GM19328 (cell line): ENCODE data around the gene VAMP5.
"Not testable (repeated sequence)": the region's sequence is repeated elsewhere in the genome, so short reads cannot be mapped to it uniquely, and the experiment has no call there.

ENCODE experiments used
- ATAC-seq: cut with Tn5 transposase; IDR thresholded peaks from one replicate; pipeline ENCODE4 v1.9.1; 2021; ENCODE audit warnings: mild to moderate bottlenecking, moderate library complexity; ENCODE audit not compliant: unreplicated experiment

The VAMP5 gene

DNA sequence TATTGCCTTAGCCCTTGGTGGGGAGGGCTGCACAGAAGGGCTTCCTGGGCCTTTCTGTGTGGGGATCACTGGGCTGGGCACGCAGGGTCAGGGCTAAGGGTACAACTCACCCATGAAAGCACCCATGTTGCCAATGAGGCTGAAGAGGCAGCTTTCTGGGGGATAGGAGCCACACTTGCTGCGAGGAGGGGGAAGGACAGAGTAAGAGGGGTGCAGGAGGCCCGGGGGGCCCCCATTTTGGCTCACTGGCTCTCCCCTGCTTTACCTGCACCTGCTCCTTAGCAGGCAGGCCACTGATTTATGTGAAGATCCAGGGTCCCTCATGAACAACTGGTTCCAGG lies 16.0 kb downstream of the VAMP5 start:
- no peak for ATAC-seq

DNA sequence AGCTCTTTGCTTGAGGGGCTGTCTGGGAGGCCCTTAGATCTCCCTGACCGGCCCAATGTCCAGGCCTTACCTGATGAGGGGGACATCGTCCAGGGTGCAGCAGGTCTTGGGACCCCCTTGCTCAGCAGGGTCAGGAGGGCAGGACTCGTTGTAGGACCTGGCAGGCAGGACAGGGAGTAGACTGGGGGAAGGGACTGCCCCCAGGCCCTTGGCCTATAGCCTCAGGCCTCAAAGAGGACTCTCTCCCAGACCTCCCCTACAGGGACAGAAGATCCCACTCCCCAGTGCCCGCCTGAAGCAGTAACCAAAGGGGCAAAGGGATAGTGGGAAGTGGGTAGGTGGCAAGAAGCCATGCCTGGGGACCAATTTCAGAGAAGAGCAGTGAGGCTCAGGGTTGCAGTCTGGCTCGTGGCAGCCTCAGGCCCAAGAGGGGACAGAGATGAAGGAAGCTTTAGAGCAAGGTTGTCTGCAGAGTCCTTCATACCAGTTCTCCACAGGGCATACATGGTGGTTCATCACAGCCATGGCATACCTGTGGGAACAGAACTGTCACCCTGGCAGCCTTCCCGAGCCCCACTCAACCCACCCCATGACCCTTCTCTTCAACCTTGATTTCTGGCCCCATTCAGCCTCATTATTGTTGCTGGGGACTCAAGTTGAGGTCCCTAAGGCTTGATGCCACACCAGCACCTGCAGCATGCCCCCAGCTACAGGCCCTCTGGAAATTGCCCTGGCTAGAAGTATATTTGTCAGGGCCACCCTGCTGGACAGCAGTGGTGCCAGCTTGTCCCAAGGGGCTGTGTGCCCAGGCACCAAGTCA lies 16.9 kb downstream of the VAMP5 start:
- ATAC-seq = no peak

DNA sequence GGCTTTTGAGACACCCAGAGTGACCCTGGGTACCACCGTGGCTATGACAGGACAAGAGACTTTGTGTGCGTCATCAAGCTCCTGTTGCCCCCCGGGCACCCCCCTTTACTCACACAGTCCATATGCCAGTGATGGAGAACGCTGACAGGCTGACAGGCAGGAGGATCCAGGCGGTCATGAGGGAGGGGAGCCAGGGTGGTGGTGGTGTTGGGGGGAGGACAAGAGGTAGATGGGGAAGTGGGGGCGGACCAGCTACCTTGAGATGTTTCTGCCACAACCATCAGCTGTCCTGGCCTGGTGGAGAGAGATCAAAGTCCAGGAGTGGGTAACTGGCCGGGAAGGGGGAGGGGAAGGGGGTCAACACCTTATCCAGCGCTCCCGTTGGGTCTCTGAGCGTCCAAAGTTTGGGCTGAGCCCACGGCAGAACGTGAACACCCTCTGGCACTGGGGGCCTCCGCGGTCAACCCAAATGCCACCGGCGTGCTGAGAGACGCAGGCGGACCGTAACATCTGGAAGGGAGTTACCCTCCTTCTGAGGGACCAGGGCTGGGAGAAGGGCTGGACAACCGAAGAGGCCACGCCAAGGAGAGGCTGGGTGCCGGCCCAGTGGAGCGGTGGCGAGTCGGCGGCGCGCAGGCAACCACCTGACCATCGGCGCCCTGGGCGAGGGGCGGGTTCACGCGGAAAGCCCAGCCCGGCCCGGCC lies 17.7 kb downstream of the VAMP5 start:
- peak; percentile 26 for ATAC-seq

DNA sequence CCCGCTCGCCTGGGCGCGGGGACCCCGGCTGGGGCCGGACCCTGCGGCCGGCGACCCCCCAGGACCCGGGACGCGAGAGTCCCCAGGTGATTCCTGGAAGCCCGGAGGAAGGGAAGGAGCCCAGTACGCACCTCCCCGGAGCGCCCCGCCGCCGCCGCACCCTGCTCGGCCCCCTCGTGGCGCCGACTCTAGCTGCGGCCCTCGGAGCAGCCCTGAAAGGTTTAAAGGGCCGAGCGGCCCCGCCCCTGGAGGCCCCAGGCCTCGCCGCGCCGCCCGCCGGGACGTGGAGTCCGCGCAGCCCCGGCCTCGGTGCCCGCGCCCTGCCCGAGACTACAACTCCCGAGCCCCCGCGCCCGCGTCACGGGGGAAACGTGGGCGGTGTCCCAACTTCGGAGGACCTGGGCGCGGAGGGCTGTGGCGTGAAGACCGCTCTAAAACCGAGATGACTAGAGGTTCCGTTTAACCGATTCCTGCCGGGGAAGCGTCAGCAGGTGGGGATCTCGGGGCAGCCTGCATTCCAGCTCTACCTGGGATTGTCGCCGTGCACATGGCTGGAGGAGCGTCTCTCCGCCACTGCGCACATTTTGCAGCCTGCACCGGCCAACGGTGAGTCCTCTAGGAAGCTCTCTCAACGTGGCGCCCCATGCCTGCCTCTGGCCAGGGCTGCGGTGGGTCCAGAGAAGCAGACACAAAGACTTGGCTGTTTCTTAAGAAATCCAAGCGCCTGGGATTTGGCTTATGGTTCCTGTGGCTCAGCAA lies 18.4 kb downstream of the VAMP5 start, which contains the start of gene TMEM150A:
TSS of gene TMEM150A (minus strand) at position 223 of the 759 bp plus-strand sequence. CDS start 750 bp downstream, outside the sequence.
- ATAC-seq = peak; percentile 97

DNA sequence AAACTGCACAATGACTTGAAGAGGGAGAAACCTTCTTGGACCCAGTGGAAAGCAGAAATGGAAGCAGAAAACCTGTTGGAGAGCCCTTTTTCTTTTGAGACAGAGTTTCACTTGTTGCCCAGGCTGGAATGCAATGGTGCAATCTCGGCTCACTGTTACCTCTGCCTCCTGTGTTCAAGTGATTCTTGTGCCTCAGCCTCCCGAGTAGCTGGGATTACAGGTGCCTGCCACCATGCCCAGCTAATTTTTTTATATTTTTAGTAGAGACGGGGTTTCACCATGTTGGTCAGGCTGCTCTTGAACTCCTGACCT lies 19.9 kb downstream of the VAMP5 start:
- not testable (repeated sequence) for ATAC-seq

DNA sequence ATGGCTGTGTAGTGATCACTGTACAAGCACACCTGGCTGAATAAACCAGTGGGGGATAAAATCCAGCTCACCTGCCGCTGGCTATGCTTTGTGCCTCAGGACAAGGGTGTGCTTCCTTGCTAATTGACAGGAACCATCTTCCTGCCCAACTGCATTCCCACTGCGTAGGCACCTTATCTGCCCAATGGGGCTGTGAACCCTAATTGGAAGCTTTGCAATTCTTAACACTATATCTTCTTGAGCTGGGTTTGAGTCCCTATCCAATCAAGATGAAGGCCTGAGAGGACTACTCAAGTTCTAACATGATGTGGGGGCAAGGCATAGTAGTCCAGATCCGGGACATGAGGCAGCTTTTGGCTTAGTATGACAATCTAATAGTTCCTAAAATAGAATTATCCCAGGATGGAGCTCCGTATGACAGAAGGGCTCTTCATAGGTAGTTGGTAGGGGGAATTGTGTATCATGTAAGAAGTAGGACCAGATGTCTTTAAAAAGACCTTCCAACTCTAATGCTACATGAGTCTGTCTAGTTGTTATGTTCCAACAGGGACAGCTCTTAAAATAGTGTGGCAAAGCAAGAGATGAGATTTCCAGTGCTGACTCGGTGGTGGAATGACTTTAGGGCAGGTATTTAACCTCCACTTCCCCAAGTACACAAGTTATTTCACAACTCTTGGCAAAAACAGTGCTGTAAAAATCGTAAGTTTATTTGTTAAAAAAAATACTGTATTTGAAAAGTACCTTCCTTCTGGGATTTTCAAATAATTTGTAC lies 20.5 kb downstream of the VAMP5 start:
- no peak for ATAC-seq

DNA sequence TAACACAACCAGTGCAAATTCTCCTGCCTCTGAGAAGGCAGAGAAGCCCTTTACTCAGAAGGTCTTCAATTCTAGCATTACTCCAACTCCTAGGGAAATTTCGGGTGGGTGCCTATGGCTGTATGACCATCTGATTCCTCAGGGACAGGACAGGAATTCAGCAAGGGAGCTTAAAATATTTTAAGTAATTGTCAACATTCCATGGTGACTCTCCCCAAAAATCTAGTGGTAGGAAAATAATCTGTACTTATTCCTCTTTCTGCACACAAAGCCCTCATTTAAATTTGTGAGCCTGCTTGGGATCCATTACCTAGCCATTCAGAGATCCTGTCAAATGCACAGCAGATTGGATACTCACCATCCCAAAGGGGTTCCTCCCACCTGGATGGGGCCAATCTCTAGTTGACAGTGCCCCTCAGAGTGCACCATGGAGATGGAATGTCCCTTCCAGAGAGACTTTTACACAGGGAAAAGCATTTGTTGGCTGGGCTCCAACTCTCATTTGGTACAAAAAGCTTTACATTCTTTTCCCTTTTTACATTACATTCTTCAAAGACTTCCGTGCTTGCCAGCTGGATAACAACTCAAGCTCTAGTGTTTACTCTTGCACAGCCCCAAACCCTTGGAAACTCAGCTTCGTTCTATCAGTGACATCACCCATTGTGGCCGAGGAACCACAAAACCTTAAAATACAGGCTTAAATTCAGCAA lies 21.3 kb downstream of the VAMP5 start:
- no peak for ATAC-seq

DNA sequence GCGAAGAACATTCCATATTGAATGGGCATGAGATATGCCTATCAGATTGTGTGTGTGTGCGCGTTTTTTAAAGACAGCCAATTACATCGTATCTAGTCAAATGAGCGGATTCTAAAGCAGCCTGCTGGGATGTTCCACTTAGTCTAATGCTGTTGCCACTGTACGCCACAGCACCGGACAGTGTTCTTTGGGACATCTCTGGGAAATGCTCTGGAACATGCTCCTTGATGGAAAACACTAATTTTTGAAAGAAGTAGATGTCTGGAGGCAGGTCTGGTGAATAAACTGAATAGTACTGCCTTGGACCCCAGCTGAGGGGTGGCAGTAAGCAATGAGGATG lies 21.9 kb downstream of the VAMP5 start:
- ATAC-seq = no peak

DNA sequence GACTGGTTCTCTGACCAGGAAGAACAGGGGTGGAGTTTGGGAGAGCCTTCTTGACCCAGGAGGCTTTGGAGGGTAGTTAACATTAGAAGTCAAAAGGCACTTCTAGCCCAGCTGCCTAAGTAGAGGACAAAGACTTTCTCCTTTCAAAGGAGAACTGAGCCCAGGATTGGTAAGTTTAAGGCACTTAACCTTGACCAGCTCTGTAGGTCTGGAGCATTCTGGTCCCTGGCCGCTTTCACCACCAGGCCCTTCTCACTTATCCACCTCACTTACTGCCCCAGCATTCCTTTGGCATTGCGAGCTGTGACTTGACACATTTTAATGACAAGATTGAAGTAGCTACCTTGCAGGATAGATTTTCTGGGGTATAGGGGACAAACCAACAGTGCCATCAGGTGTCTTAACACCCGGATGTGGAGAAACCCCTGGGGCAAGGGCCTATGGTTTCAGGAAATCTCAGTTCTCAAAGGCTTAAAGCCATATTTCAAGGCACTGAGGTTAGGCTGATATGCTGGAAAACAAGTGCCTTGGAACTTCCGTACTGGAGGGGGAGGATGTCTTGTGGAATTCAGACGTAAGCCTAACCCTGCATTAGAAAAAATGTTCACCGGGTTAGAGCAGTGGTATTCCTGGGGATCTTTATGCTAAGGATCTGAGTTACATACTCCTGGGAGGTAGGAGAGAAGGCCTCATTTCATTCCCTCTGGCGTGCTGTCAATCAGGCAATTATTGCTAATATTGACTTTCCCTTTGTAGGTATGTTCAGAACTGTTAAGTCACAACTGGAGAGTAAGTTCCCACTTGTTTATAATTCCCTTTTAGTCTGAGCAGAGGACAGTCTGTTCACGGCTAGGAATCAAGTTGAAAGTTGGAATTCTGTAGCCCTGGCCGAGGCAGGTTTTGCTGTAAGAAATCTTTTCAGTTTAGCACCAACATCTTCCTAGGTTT lies 23.3 kb downstream of the VAMP5 start:
- ATAC-seq = no peak

DNA sequence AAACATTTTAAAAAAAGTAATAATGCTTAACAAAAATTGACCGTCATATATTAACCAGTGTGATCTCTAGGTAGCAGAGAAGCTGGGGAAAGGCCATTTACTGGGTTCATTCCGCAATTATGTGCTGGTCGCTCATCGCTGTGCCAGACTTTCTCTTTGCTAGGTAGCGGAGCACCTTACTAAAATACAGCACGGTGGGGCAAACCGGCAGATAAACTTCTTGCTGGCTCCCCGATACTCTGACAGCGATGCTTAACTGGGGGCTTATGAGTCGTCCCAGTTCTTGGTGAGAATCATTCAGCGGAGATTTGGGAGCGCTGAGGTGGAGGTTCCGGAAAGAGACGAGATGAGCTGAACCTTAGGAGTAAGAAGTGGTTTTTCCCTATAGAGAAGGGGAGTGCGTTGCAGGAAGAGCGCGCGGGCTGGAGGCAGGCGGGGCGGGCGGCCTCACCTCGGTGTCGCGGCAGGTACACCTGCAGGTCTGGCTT lies 27.0 kb downstream of the VAMP5 start:
- ATAC-seq = no peak

DNA sequence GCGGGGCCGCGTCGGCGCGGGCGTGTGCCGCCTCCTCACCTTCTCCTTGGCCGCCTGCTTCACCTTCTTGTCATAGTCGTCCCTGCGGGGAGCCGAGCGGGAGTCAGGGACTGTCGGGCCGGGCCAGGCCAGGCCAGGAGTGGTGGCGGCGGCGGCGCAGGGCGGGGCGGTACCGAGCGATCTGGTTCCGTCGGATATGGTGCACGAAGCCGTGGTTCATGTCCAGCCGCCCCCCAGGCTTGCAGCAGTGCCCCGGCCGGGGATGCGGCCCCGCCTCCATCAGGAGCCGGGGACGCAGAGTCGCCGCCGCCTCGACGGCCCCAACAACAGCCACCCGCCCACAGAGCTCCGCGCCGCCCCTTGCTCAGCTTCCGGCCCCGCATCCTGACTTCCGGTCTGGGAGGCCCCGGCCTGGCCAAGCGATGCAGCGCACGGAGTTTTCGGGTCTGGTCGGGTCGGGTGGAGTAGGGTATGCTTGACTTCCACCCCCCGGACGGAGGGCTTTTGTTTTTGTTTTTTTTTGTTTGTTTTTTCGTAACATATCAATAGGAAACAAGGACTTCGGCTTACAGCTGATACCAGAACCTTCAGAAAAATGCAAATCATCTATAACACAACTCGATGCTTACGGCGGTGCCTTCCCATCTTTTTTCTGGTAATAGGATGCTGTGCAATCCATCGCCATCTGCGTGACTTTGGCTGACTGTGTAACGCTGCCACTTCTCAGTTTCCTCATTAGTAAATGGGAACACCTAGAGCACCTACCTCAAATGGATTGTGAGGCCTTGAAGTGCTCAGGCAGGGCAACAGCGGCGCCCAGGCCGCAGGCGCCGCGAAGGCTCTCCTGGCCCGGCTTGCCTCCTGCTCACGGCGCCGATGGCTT lies 27.7 kb downstream of the VAMP5 start, which contains the start of gene C2orf68:
TSS of gene C2orf68 (minus strand) at position 362 of the 883 bp plus-strand sequence. CDS start at position 280, 82 bp downstream.
- ATAC-seq = peak; percentile 68

DNA sequence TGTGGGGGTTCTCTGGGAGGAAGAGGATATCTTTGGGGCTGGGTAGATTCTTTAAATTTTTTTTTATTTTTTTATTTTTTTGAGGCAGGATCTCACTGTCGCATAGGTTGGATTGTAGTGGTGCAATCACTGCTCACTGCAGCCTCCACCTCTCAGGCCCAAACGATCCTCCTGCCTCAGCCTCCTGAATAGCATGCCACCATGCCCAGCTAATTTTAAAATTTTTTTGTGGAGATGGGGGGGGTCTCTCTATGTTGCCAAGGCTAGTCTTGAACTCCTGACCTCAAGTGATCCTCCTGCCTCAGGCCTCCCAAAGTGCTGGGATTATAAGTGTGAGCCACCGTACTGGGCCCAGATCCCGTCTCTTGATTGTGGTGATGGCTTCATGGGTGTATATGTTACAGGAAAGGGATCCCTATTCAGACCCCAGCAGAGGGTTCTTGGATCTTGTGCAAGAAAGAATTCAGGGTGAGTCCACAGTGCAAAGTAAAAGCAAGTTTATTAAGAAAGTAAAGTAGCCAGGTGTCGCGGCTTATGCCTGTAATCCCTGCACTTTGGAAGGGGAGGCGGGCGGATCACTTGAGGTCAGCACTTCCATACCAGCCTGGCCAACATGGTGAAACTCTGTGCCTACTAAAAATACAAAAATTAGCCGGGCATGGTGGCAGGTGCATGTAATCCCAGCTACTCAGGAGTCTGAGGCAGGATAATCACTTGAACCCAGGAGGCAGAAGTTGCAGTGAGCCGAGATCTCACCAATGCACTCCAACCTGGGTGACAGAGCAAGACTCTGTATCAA lies 29.7 kb downstream of the VAMP5 start:
- no peak for ATAC-seq

DNA sequence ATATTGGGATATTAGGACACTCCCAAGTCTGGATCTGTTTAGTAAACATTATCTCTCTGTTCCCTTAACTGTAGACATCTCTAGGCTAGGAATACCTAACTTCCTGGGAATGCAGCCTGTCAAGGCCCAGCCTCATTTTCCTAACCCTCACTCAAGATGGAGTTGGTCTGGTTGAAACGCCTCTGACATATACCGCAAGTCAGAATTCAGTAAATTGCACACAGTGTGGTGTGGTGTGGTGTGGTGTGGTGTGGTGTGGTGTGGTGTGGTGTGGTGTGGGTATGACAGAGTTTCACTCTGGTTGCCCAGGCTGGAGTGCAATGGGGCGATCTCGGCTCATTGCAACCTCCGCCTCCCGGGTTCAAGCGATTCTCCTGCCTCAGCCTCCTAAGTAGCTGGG lies 30.5 kb downstream of the VAMP5 start:
- not testable (repeated sequence) for ATAC-seq

DNA sequence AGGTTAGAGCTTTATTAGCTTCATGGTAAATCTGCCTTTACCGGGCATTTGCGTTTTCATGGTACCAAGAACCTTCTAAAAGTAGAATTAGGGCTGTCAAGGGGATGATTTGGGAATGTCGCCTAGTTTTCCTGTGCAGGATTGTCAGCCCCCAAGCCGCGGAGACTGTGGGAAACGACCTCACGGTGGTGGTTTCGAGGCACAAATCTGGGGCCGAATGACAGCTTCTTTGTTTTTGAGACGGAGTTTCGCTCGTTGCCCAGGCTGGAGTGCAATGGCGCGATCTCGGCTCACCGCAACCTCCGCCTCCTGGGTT lies 31.1 kb downstream of the VAMP5 start:
- ATAC-seq = no peak

DNA sequence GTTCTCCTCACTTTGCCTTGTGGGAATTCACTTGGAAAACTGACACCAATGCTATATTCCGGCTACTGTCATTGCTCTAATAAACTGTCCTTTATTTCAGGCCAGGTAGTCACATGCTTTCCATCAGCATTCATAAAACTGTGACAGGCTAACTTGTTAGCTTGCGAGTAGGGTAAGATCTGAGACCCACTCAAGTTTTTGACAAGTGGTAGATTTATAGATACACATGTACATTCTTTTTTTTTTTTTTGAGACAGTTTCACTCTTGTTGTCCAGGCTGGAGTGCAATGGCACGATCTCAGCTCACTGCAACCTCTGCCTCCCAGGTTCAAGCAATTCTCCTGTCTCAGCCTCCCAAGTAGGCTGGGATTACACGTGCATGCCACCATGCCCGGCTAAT lies 33.5 kb downstream of the VAMP5 start:
- ATAC-seq = not testable (repeated sequence)

DNA sequence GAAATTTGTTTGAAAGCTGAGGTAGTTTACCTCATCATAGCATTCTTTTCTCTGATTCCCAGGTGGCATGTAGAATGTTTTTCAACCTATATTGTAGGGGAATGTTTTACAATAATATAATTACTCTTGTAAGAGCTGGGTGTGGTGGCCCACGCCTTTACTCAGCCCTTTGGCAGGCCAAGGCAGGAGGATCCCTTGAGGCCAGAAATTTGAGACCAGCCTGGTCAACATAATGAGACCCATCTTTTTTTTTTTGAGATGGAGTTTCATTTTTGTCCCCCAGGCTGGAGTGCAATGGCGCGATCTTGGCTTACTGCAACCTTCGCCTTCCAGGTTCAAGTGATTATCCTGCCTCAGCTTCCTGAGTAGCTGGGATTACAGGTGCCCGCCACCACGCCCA lies 35.4 kb downstream of the VAMP5 start:
- no peak for ATAC-seq

DNA sequence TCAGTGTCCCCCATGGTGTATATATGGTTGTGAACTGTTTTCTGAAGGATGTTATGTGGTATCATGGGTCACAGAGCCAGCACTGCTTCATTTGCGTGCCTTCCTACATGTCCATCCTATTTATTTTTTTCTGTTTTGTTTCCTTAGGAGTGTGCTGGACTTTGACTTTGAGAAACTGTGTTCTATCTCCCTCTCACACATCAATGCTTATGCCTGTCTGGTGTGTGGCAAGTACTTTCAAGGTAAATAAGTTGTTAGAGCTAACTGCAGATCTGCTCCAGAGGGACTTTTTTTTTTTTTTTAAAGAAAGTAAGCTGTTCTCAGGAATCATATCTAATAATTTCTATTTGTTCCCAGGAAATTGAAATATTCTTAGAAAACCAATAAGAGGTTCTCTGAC lies 37.1 kb downstream of the VAMP5 start:
- no peak for ATAC-seq
